HL-60 (cell line): ENCODE measurements around the gene MRPL33.

Source experiments
- CTCF ChIP-seq: IDR thresholded peaks from one replicate; pipeline ENCODE4 v1.5.1; 2011; ENCODE audit warnings: low read length, control low read depth, inconsistent platforms; ENCODE audit not compliant: insufficient read depth
- GABPA ChIP-seq: IDR thresholded peaks from 2 replicates; pipeline ENCODE4 v1.6.1; 2012; ENCODE audit warnings: low read depth
- POLR2AphosphoS5 ChIP-seq: IDR thresholded peaks from 2 replicates; pipeline ENCODE4 v1.6.1; 2012; ENCODE audit warnings: low read depth
- REST ChIP-seq: IDR thresholded peaks from 2 replicates; pipeline ENCODE4 v1.6.1; 2012; ENCODE audit warnings: low read depth; ENCODE audit not compliant: insufficient replicate concordance

GRCh38 chr2:27795093-27795834 lies 23.7 kb downstream of the MRPL33 start:
- TF ChIP-seq CTCF (no peak), POLR2AphosphoS5 (no peak), GABPA (no peak), REST (no peak)
